GM18520 (cell line): ENCODE results near the gene BMS1.
"Not testable (repeated sequence)": the region's sequence is repeated elsewhere in the genome, so short reads cannot be mapped to it uniquely, and the experiment has no call there.

Source experiments
- ATAC-seq: cut with Tn5 transposase; IDR thresholded peaks from one replicate; pipeline ENCODE4 v1.9.1; 2021; ENCODE audit not compliant: unreplicated experiment

The BMS1 gene

GRCh38 chr10:42865716-42866114 lies 83.1 kb downstream of the BMS1 start:
- ATAC-seq, result no peak

- ATAC-seq, result peak; percentile 65
These were observed 83.8 kb downstream of the BMS1 start for GRCh38 chr10:42866115-42866995.

- ATAC-seq, result no peak
These were observed 85.0 kb downstream of the BMS1 start for GRCh38 chr10:42867571-42867970.

- no peak for ATAC-seq
These were observed 85.9 kb downstream of the BMS1 start for GRCh38 chr10:42868530-42868929.

- no peak for ATAC-seq
These were observed 87.4 kb downstream of the BMS1 start for GRCh38 chr10:42869977-42870350.

- not testable (repeated sequence) for ATAC-seq
These were observed 88.6 kb downstream of the BMS1 start for GRCh38 chr10:42871138-42871641.

- no peak for ATAC-seq
These were observed 89.2 kb downstream of the BMS1 start for GRCh38 chr10:42871823-42872222.

GRCh38 chr10:42872865-42873435 lies 90.4 kb downstream of the BMS1 start:
- no peak for ATAC-seq

GRCh38 chr10:42874713-42875387 lies 92.3 kb downstream of the BMS1 start:
- no peak for ATAC-seq

- no peak for ATAC-seq
These were observed 92.8 kb downstream of the BMS1 start for GRCh38 chr10:42875388-42875755.

- no peak for ATAC-seq
These were observed 93.3 kb downstream of the BMS1 start for GRCh38 chr10:42875798-42876341.

- no peak for ATAC-seq
These were observed 93.9 kb downstream of the BMS1 start for GRCh38 chr10:42876476-42876875.

- ATAC-seq, result no peak
These were observed 94.3 kb downstream of the BMS1 start for GRCh38 chr10:42876945-42877344.

GRCh38 chr10:42877496-42878030 lies 95.0 kb downstream of the BMS1 start:
- ATAC-seq, result no peak

GRCh38 chr10:42878134-42878820 lies 95.7 kb downstream of the BMS1 start:
- ATAC-seq, result no peak

- no peak for ATAC-seq
These were observed 96.2 kb downstream of the BMS1 start for GRCh38 chr10:42878821-42879195.

GRCh38 chr10:42879380-42880254 lies 97.0 kb downstream of the BMS1 start:
- ATAC-seq, result no peak

- no peak for ATAC-seq
These were observed 97.6 kb downstream of the BMS1 start for GRCh38 chr10:42880255-42880620.

GRCh38 chr10:42882597-42882996 lies 100.0 kb downstream of the BMS1 start:
- no peak for ATAC-seq
